HG03342 (cell line): ENCODE results near the gene MEIS1.

Source experiments
- ATAC-seq: cut with Tn5 transposase; IDR thresholded peaks from one replicate; pipeline ENCODE4 v1.9.1; 2021; ENCODE audit warnings: mild to moderate bottlenecking, moderate library complexity; ENCODE audit not compliant: unreplicated experiment

MEIS1 gene

GRCh38 chr2:66498289-66498975 lies 63.5 kb downstream of the MEIS1 start:
- ATAC-seq, result no peak

GRCh38 chr2:66501267-66501666 lies 66.3 kb downstream of the MEIS1 start:
- ATAC-seq, result no peak

- ATAC-seq, result no peak
Measured at GRCh38 chr2:66506265-66506664, 71.3 kb downstream of the MEIS1 start.

GRCh38 chr2:66507673-66508201 lies 72.8 kb downstream of the MEIS1 start:
- no peak for ATAC-seq

- ATAC-seq, result no peak
Measured at GRCh38 chr2:66508484-66509071, 73.7 kb downstream of the MEIS1 start.

- no peak for ATAC-seq
Measured at GRCh38 chr2:66509326-66509811, 74.4 kb downstream of the MEIS1 start.

GRCh38 chr2:66512626-66513025 lies 77.7 kb downstream of the MEIS1 start:
- ATAC-seq, result no peak

- ATAC-seq, result no peak
Measured at GRCh38 chr2:66515743-66516142, 80.8 kb downstream of the MEIS1 start.

GRCh38 chr2:66516499-66516898 lies 81.6 kb downstream of the MEIS1 start:
- no peak for ATAC-seq

- no peak for ATAC-seq
Measured at GRCh38 chr2:66517772-66518171, 82.8 kb downstream of the MEIS1 start.

- ATAC-seq, result no peak
Measured at GRCh38 chr2:66519264-66519843, 84.4 kb downstream of the MEIS1 start.

GRCh38 chr2:66521291-66521922 lies 86.5 kb downstream of the MEIS1 start:
- no peak for ATAC-seq

- ATAC-seq, result no peak
Measured at GRCh38 chr2:66522611-66523376, 87.9 kb downstream of the MEIS1 start.

- ATAC-seq, result no peak
Measured at GRCh38 chr2:66523377-66523969, 88.5 kb downstream of the MEIS1 start.

GRCh38 chr2:66523990-66524389 lies 89.1 kb downstream of the MEIS1 start:
- ATAC-seq, result no peak

- ATAC-seq, result no peak
Measured at GRCh38 chr2:66525606-66526005, 90.7 kb downstream of the MEIS1 start.

- no peak for ATAC-seq
Measured at GRCh38 chr2:66526180-66526579, 91.3 kb downstream of the MEIS1 start.

GRCh38 chr2:66528974-66529724 lies 94.2 kb downstream of the MEIS1 start:
- no peak for ATAC-seq

- no peak for ATAC-seq
Measured at GRCh38 chr2:66530651-66531050, 95.7 kb downstream of the MEIS1 start.

GRCh38 chr2:66531155-66531554 lies 96.2 kb downstream of the MEIS1 start:
- no peak for ATAC-seq
